GM18520 (cell line): Measurements from ENCODE around the gene SCGB3A1.

Experiments
- ATAC-seq: cut with Tn5 transposase; IDR thresholded peaks from one replicate; pipeline ENCODE4 v1.9.1; 2021; ENCODE audit not compliant: unreplicated experiment

The SCGB3A1 gene

GRCh38 chr5:180591311-180591887 lies at the start of gene SCGB3A1:
SCGB3A1 (minus strand) TSS chr5:180591499; CDS start chr5:180591462, 37 bp downstream.
- ATAC-seq = no peak

GRCh38 chr5:180640611-180640860 lies 49.2 kb upstream of the SCGB3A1 start:
- no peak for ATAC-seq

- no peak for ATAC-seq
These were observed 48.7 kb upstream of the SCGB3A1 start for GRCh38 chr5:180639741-180640610.

- ATAC-seq = no peak
These were observed 48.0 kb upstream of the SCGB3A1 start for GRCh38 chr5:180639287-180639686.

GRCh38 chr5:180637962-180638680 lies 46.8 kb upstream of the SCGB3A1 start:
- no peak for ATAC-seq

GRCh38 chr5:180636403-180637075 lies 45.2 kb upstream of the SCGB3A1 start:
- no peak for ATAC-seq

- ATAC-seq = no peak
These were observed 44.7 kb upstream of the SCGB3A1 start for GRCh38 chr5:180636016-180636402.

- no peak for ATAC-seq
These were observed 42.2 kb upstream of the SCGB3A1 start for GRCh38 chr5:180633283-180634177.

DNA sequence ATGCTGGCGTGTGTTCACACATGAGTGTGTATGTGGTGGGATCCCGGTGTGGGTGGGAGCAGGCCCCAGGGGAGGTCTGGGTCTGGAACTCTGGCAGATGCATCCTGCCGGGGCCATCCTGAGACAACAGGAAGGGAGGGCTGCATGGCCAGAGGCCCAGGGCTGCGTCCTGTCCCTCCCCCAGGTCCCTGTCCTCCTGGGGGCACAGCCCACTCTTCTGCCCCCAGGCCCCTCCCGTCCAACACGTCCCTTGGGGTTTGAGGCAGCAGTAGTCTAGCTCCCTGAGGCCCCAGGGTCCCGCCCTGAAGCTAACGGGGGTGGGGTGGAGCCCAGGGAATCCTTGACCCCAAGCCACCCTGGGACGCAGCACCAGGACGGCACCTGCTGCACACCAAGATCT lies 41.5 kb upstream of the SCGB3A1 start:
- ATAC-seq = no peak

- ATAC-seq = no peak
These were observed 40.5 kb upstream of the SCGB3A1 start for GRCh38 chr5:180631549-180632383.

DNA sequence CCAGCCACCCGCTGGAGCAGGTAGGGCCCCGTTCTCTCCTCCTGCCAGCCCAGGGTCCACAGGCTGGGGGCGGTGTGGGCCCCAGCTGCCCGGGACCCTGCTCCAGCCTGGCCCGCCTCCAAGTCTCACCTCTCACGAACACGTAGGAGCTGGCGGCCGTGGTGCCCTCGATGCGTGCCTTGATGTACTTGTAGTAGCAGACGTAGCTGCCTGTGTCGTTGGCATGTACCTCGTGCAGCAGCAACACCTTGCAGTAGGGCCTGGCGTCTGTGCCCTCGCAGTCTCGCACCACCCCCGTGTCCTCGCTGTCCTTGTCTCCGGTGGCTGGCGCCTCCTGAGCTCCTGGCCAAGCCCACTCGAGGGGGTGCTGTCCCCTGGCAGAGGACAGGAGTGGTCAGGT lies 39.1 kb upstream of the SCGB3A1 start:
- ATAC-seq = no peak

DNA sequence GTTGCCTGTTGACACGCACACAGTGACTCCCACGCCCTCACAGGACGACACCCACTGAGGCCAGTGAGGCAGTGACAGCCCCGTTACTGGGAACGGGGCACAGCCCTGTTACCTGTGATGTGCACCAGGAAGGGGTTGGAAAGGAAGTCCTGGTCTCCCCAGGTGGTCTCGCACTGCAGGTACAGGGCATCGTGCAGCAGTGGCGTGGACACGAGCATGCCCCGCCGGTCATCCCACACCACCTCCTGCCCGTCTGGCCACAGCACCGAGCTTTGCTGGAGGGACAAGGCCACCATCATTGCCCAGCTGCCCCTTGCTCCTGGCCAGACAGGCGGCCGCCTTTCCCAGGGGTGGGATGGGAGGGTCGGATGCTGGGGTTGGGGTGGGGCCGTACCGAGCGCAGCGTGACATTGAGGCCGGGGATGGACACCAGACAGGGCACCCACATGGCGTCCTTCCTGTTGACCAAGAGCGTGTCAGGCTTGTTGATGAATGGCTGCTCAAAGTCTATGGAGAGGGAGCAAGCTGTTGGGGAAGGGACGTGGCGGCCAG lies 38.6 kb upstream of the SCGB3A1 start:
- no peak for ATAC-seq

- ATAC-seq = no peak
These were observed 37.8 kb upstream of the SCGB3A1 start for GRCh38 chr5:180628827-180629750.

GRCh38 chr5:180628211-180628610 lies 36.9 kb upstream of the SCGB3A1 start:
- ATAC-seq = no peak

DNA sequence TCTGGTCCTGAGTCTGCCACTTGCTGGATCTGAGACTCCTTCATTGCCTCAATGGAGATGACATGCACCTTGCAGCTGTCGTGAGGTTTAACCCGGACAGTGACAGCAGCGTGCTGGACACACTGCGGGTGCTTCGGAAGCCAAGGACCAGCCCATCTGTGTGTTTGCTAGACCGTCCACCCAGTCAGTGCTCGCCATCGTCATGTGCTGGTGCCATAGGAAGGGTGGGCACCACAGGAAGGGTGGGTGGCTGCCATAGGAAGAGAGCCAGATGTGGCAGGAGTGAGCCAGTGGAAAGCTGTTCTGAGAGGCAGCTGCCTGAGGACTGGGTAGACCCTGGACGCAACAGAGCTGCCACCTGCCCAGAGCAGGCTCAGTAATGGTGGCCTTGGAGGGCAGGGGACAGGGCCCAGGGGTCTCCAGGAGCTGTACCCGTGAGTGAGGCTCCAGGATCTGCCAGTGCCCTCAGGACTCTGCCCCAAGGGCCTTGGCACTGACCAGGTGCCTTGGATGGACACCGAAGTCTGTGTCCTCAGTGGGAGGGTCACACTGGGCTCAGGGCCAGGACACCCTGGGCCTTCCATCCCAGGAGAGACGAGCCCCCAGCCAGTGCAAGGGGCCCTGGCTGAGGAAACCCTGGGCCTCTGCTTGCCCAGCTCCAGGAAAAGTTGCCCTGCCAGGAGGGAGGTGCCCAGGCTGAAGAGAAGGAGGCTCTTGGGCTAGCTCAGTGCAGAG lies 36.3 kb upstream of the SCGB3A1 start:
- no peak for ATAC-seq

DNA sequence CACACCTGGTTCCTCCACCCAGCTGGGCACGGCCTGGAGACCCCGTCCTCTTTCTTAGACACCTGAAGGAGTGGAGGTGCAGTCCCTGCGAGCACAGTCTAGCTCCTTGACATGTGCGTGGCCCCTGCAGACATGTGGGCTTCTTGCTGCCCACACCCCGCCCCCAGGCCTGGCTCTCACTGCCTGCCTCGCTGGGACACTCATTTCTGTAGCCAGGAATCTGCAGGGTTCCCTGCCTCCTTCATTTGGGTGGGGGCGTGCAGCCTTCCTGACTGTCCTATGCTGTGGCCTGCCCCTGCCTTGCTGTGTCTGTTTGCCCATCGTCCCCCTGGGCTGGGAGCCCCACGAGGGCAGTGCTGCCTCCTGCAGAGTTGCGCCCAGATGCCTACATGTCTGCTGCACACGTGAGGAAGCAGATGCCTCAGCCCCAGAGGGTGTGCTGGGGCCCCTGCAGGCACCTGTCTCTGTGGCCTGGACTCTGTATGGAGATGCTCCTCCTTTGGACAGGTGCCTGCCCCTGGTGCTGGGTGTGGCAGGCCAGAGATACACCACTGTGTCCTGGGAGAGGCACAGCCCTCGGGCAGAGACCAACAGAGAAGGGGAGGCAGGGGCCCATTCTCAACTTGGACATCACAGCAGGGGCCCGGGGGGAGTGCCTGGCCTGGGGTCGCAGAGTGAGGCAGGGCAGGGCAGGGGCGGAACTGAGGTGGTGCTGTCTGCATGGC lies 35.5 kb upstream of the SCGB3A1 start:
- no peak for ATAC-seq
